ENCODE results near the gene SKOR1. TPM values are rescaled to one million over a fixed set of nuclear protein-coding genes. Genes with fewer than 3 reads are reported as not detected.

Gene SKOR1
- total RNA-seq, 1 donor from 2014 or later, result under 0.01 TPM

DNA sequence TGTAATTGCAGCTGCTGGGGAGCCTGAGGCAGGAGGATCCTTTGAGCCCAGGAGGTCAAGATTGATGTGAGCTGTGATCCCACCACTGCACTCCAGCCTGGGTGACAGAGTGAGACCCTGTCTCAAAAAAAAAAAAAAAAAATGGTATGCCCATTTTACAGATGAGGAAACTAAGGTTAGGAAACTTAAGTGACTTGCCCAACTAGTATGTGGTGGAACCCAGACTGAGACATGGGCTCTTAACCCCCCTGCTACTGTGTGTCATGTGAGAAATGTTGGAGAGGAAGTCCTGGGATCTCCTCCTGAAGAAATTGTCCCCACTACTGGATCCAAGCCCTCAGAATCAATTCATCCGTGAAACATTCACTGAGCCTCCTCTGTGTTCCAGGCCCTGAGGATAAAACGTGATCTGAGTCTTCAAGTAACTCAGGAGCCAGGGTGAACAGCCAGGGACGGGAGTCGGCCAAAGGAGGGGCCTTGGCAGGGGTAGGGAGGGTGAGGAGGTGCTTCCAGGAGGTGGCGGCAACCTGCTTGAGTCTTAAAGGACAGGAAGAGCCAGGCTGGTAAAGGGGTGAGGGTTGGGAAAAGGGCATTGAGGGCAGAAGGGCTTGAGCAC lies 34.1 kb downstream of the SKOR1 start:
- no peaks in the 10 kb centered on the region for H3K9me3 ChIP-seq (ENCODE audit: control insufficient read depth in 3 of 3, low read length in 3 of 3)
- H3K27ac ChIP-seq (ENCODE audit: low read depth, low read length), result no peak overlapping the region
- no peak overlapping the region for H3K9ac ChIP-seq (ENCODE audit: low read depth in 1 of 3, low read length in 3 of 3)
- H3K4me1 ChIP-seq (ENCODE audit: control insufficient read depth in 3 of 3, insufficient read depth in 3 of 3, low read length in 3 of 3), result peaks cover 7 to 19% (median 8%) of the 10 kb centered on the region in 3 donors
- no peak overlapping the region for H3K4me3 ChIP-seq (ENCODE audit: low read length in 3 of 3)
- H3K36me3 ChIP-seq (ENCODE audit: control insufficient read depth in 3 of 3, insufficient read depth in 3 of 3, low read length in 3 of 3), result no peaks in the 10 kb centered on the region
- no peaks in the 10 kb centered on the region for H3K27me3 ChIP-seq (ENCODE audit: control insufficient read depth in 3 of 3, insufficient read depth in 3 of 3, low read length in 3 of 3)

- no peaks in the 10 kb centered on the region for H3K9me3 ChIP-seq (ENCODE audit: control insufficient read depth in 3 of 3, low read length in 3 of 3)
- no peak overlapping the region for H3K9ac ChIP-seq (ENCODE audit: low read depth in 1 of 3, low read length in 3 of 3)
- no peak overlapping the region for H3K27ac ChIP-seq (ENCODE audit: low read depth, low read length)
- H3K27me3 ChIP-seq (ENCODE audit: control insufficient read depth in 3 of 3, insufficient read depth in 3 of 3, low read length in 3 of 3), result no peaks in the 10 kb centered on the region
- peaks cover 7 to 19% (median 8%) of the 10 kb centered on the region in 3 donors for H3K4me1 ChIP-seq (ENCODE audit: control insufficient read depth in 3 of 3, insufficient read depth in 3 of 3, low read length in 3 of 3)
- H3K4me3 ChIP-seq (ENCODE audit: low read length in 3 of 3), result no peak overlapping the region
- H3K36me3 ChIP-seq (ENCODE audit: control insufficient read depth in 3 of 3, insufficient read depth in 3 of 3, low read length in 3 of 3), result no peaks in the 10 kb centered on the region
These were observed 36.7 kb downstream of the SKOR1 start for GRCh38 chr15:67861983-67862382.

DNA sequence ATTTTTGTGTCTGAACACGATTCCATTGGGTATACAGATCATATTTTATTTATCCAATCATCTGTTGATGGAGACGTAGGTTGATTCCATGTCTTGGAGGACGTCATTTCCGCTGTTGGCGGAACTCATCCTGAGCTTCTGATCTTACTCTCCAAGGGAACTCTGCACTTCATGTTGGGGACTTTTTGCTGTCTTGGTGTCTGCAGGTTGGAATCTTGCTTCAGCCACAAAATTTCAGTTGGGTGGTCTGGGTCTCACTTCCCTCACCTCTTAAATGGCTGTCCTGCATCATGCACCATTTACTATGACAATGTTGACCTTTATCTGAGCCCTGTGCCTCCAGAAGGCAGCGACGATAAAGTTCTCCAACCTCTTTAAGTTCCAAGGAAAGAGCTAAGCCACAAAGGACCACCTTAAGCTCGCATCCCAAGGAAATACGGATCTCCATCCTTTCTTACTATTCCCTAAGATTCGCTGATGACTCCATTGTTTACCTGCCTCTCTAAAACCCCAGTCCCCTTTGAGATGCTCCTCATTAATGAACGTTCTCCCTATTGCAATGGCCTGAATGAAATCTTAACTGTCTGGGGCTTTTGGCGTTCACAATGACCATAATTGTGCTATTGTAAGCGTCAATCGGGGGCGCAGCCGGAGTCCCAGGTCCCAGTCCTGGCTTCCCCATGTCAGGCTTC lies 37.6 kb downstream of the SKOR1 start:
- H3K4me1 ChIP-seq (ENCODE audit: control insufficient read depth in 3 of 3, insufficient read depth in 3 of 3, low read length in 3 of 3), result peaks cover 7 to 19% (median 8%) of the 10 kb centered on the region in 3 donors
- H3K9ac ChIP-seq (ENCODE audit: low read depth in 1 of 3, low read length in 3 of 3), result peak overlapping the region; percentile 70 to 78 (median 73)

DNA sequence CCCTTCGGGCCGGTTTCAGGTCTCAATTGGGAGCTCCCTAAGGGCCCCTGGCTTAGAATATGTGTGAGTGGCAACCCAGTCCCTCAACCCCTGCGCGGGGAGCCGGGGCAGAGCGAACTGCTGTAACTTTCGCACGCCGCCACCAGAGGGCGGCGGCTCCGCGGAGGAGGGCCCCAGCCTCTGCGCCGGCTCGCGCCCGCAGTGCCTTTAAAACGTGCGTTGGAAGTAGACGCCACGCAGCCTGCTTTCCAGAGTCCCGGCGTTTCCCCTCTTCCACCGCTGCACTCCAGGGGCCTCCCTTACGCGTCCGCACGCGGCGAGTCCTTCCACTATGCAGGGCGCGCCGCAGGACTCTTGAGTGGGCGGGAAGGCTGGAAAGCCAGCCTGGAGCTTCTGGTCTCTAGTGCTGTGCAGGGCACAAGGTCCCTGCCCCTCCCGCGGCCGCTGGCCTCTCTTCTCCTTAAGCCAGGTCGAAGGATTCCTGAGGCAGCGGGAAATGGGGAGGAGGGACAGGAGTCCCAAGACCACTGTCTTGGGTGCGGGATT lies 38.2 kb downstream of the SKOR1 start:
- H3K9ac ChIP-seq (ENCODE audit: low read depth in 1 of 3, low read length in 3 of 3), result peak overlapping the region; percentile 70 to 78 (median 73)
- H3K27ac ChIP-seq (ENCODE audit: low read depth, low read length), result peak overlapping the region; percentile 4
- no peaks in the 10 kb centered on the region for H3K9me3 ChIP-seq (ENCODE audit: control insufficient read depth in 3 of 3, low read length in 3 of 3)
- peak overlapping the region; percentile 57 to 76 (median 74) for H3K4me3 ChIP-seq (ENCODE audit: low read length in 3 of 3)
- H3K27me3 ChIP-seq (ENCODE audit: control insufficient read depth in 3 of 3, insufficient read depth in 3 of 3, low read length in 3 of 3), result no peaks in the 10 kb centered on the region
- peaks cover 7 to 19% (median 8%) of the 10 kb centered on the region in 3 donors for H3K4me1 ChIP-seq (ENCODE audit: control insufficient read depth in 3 of 3, insufficient read depth in 3 of 3, low read length in 3 of 3)
- no peaks in the 10 kb centered on the region for H3K36me3 ChIP-seq (ENCODE audit: control insufficient read depth in 3 of 3, insufficient read depth in 3 of 3, low read length in 3 of 3)

More for the DNA sequence above, 37.6 kb downstream of the SKOR1 start:
- Histone ChIP-seq H3K9me3 (ENCODE audit: control insufficient read depth in 3 of 3, low read length in 3 of 3) (no peaks in the 10 kb centered on the region), H3K36me3 (ENCODE audit: control insufficient read depth in 3 of 3, insufficient read depth in 3 of 3, low read length in 3 of 3) (no peaks in the 10 kb centered on the region), H3K4me3 (ENCODE audit: low read length in 3 of 3) (peak overlapping the region; percentile 57 to 76 (median 74)), H3K27me3 (ENCODE audit: control insufficient read depth in 3 of 3, insufficient read depth in 3 of 3, low read length in 3 of 3) (no peaks in the 10 kb centered on the region), H3K27ac (ENCODE audit: low read depth, low read length) (no peak overlapping the region)

- Histone ChIP-seq H3K4me3 (ENCODE audit: low read length in 3 of 3) (no peak overlapping the region), H3K9me3 (ENCODE audit: control insufficient read depth in 3 of 3, low read length in 3 of 3) (no peaks in the 10 kb centered on the region), H3K4me1 (ENCODE audit: control insufficient read depth in 3 of 3, insufficient read depth in 3 of 3, low read length in 3 of 3) (peaks cover 5 to 14% (median 8%) of the 10 kb centered on the region in 3 donors), H3K36me3 (ENCODE audit: control insufficient read depth in 3 of 3, insufficient read depth in 3 of 3, low read length in 3 of 3) (no peaks in the 10 kb centered on the region), H3K9ac (ENCODE audit: low read depth in 1 of 3, low read length in 3 of 3) (no peak overlapping the region), H3K27me3 (ENCODE audit: control insufficient read depth in 3 of 3, insufficient read depth in 3 of 3, low read length in 3 of 3) (no peaks in the 10 kb centered on the region), H3K27ac (ENCODE audit: low read depth, low read length) (no peak overlapping the region)
These were observed 40.0 kb downstream of the SKOR1 start for GRCh38 chr15:67865331-67865730.

- Histone ChIP-seq H3K9me3 (ENCODE audit: control insufficient read depth in 3 of 3, low read length in 3 of 3) (no peaks in the 10 kb centered on the region), H3K4me3 (ENCODE audit: low read length in 3 of 3) (no peak overlapping the region), H3K36me3 (ENCODE audit: control insufficient read depth in 3 of 3, insufficient read depth in 3 of 3, low read length in 3 of 3) (no peaks in the 10 kb centered on the region), H3K27me3 (ENCODE audit: control insufficient read depth in 3 of 3, insufficient read depth in 3 of 3, low read length in 3 of 3) (no peaks in the 10 kb centered on the region), H3K27ac (ENCODE audit: low read depth, low read length) (no peak overlapping the region), H3K9ac (ENCODE audit: low read depth in 1 of 3, low read length in 3 of 3) (no peak overlapping the region), H3K4me1 (ENCODE audit: control insufficient read depth in 3 of 3, insufficient read depth in 3 of 3, low read length in 3 of 3) (peaks cover 4 to 14% (median 8%) of the 10 kb centered on the region in 3 donors)
These were observed 40.5 kb downstream of the SKOR1 start for GRCh38 chr15:67865766-67866165.

GRCh38 chr15:67869701-67870100 lies 44.4 kb downstream of the SKOR1 start:
- no peaks in the 10 kb centered on the region for H3K27me3 ChIP-seq (ENCODE audit: control insufficient read depth in 3 of 3, insufficient read depth in 3 of 3, low read length in 3 of 3)

DNA sequence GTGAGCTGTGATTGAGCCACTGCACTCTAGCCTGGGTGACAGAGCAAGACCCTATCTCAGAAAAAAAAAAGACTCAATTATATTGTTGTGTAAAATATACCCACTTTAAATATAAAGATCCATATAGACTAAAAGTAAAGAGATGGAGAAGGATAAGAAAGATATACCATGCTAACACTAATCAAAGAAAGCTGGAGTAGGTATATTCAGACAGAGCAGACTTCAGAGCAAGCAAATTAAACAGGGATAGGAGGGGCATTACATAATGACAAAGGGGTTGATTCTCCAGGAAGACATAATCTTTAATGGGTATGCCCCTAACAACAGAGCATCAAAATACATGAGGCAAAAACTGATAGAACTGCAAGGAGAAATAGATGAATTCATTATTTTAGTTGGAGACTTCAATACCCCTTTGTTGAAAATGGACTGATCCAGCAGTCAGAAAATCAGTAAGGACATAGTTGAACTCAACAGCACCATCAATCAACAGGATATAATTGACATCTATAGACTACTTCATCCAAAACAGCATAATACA lies 45.6 kb downstream of the SKOR1 start:
- Histone ChIP-seq H3K36me3 (ENCODE audit: control insufficient read depth in 3 of 3, insufficient read depth in 3 of 3, low read length in 3 of 3) (no peaks in the 10 kb centered on the region), H3K27me3 (ENCODE audit: control insufficient read depth in 3 of 3, insufficient read depth in 3 of 3, low read length in 3 of 3) (no peaks in the 10 kb centered on the region), H3K9ac (ENCODE audit: low read depth in 1 of 3, low read length in 3 of 3) (no peak overlapping the region), H3K4me1 (ENCODE audit: control insufficient read depth in 3 of 3, insufficient read depth in 3 of 3, low read length in 3 of 3) (no peaks in the 10 kb centered on the region), H3K9me3 (ENCODE audit: control insufficient read depth in 3 of 3, low read length in 3 of 3) (peaks cover 0 to 5% (median 3%) of the 10 kb centered on the region in 3 donors), H3K4me3 (ENCODE audit: low read length in 3 of 3) (no peak overlapping the region), H3K27ac (ENCODE audit: low read depth, low read length) (no peak overlapping the region)

More at GRCh38 chr15:67869701-67870100, 44.4 kb downstream of the SKOR1 start:
- Histone ChIP-seq H3K27ac (ENCODE audit: low read depth, low read length) (no peak overlapping the region), H3K9me3 (ENCODE audit: control insufficient read depth in 3 of 3, low read length in 3 of 3) (peaks cover 0 to 5% (median 3%) of the 10 kb centered on the region in 3 donors), H3K4me3 (ENCODE audit: low read length in 3 of 3) (no peak overlapping the region), H3K4me1 (ENCODE audit: control insufficient read depth in 3 of 3, insufficient read depth in 3 of 3, low read length in 3 of 3) (no peaks in the 10 kb centered on the region), H3K9ac (ENCODE audit: low read depth in 1 of 3, low read length in 3 of 3) (no peak overlapping the region), H3K36me3 (ENCODE audit: control insufficient read depth in 3 of 3, insufficient read depth in 3 of 3, low read length in 3 of 3) (no peaks in the 10 kb centered on the region)

GRCh38 chr15:67873777-67874176 lies 48.5 kb downstream of the SKOR1 start:
- no peak overlapping the region for H3K4me3 ChIP-seq (ENCODE audit: low read length in 3 of 3)
- H3K27ac ChIP-seq (ENCODE audit: low read depth, low read length), result no peak overlapping the region
- no peak overlapping the region for H3K9ac ChIP-seq (ENCODE audit: low read depth in 1 of 3, low read length in 3 of 3)
- H3K27me3 ChIP-seq (ENCODE audit: control insufficient read depth in 3 of 3, insufficient read depth in 3 of 3, low read length in 3 of 3), result no peaks in the 10 kb centered on the region
- H3K36me3 ChIP-seq (ENCODE audit: control insufficient read depth in 3 of 3, insufficient read depth in 3 of 3, low read length in 3 of 3), result no peaks in the 10 kb centered on the region
- H3K4me1 ChIP-seq (ENCODE audit: control insufficient read depth in 3 of 3, insufficient read depth in 3 of 3, low read length in 3 of 3), result no peaks in the 10 kb centered on the region
- peaks cover 0 to 5% (median 3%) of the 10 kb centered on the region in 3 donors for H3K9me3 ChIP-seq (ENCODE audit: control insufficient read depth in 3 of 3, low read length in 3 of 3)

All from skeletal muscle tissue (tissue), 4 donors.